Measurements from ENCODE around the gene ZNF644. TPM values are rescaled to one million over a fixed set of nuclear protein-coding genes. Genes with fewer than 3 reads are reported as not detected.
"Not testable (repeated sequence)": the region's sequence is repeated elsewhere in the genome, so short reads cannot be mapped to it uniquely, and the experiment has no call there.

Gene ZNF644
- total RNA-seq, 1 experiment from 2014 or later: 71.4 TPM

DNA sequence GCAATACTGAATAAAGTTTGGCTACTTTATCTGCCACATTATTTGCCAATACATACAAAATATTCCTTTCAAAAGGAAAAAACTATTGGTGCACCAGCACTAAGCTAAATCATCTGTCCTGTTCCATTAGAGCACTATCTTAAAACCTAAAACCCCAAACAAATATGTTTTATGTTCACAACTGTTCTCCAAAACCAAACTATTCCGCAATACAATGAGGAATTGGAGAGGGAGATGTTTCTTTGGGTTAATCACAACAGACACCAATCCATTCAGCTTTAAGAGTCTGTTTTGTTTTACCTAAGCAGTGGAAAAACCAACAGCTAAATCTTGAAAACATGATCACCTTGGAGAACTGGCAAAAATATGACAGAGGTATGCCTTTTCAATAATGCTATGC lies 85.1 kb downstream of the ZNF644 start:
- POLR2A ChIA-PET: no interaction called here

GRCh38 chr1:90936061-90936460 lies 85.8 kb downstream of the ZNF644 start:
- POLR2A ChIA-PET: no interaction called here
- no peak overlapping the region for H3K4me3 Mint-ChIP-seq
- no peaks in the 10 kb centered on the region for H3K9me3 Mint-ChIP-seq
- DNase-seq (ENCODE audit: low spot score): no peak
- TF ChIP-seq ZNF138 (CRISPR knock-in tag; conservative IDR thresholded peaks at IDR 0.05): no peak
- TF ChIP-seq, protein P1, sequence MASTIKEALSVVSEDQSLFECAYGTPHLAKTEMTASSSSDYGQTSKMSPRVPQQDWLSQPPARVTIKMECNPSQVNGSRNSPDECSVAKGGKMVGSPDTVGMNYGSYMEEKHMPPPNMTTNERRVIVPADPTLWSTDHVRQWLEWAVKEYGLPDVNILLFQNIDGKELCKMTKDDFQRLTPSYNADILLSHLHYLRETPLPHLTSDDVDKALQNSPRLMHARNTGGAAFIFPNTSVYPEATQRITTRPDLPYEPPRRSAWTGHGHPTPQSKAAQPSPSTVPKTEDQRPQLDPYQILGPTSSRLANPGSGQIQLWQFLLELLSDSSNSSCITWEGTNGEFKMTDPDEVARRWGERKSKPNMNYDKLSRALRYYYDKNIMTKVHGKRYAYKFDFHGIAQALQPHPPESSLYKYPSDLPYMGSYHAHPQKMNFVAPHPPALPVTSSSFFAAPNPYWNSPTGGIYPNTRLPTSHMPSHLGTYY (CRISPR knock-in tag; IDR thresholded peaks at IDR 0.05): no peak
- no peak for TF ChIP-seq MYBL2 (CRISPR knock-in tag; IDR thresholded peaks at IDR 0.05)
- no peak for TF ChIP-seq PREB (CRISPR knock-in tag; IDR thresholded peaks at IDR 0.05; ENCODE audit: borderline replicate concordance)
- H3K27me3 Mint-ChIP-seq (ENCODE audit: low read depth): no peaks in the 10 kb centered on the region
- peak overlapping the region; percentile 50 for H3K27ac Mint-ChIP-seq
- CTCF ChIA-PET: interaction anchor here (1.2 to 2.0 kb wide), 4 partner anchors 9 to 230 kb away, joined by 3 to 7 read pairs (median 4); no protein-coding TSS in a partner anchor
- peaks cover 36% of the 10 kb centered on the region for H3K36me3 Mint-ChIP-seq
- H3K4me1 Mint-ChIP-seq: peaks cover 38% of the 10 kb centered on the region
- no peak for ATAC-seq

More for the DNA sequence above, 85.1 kb downstream of the ZNF644 start:
- TF ChIP-seq SMAD3 (CRISPR knock-in tag; IDR thresholded peaks at IDR 0.05; ENCODE audit: borderline replicate concordance): no peak
- TF ChIP-seq FOXK1 (CRISPR knock-in tag; IDR thresholded peaks at IDR 0.05): no peak
- TF ChIP-seq, protein P2, sequence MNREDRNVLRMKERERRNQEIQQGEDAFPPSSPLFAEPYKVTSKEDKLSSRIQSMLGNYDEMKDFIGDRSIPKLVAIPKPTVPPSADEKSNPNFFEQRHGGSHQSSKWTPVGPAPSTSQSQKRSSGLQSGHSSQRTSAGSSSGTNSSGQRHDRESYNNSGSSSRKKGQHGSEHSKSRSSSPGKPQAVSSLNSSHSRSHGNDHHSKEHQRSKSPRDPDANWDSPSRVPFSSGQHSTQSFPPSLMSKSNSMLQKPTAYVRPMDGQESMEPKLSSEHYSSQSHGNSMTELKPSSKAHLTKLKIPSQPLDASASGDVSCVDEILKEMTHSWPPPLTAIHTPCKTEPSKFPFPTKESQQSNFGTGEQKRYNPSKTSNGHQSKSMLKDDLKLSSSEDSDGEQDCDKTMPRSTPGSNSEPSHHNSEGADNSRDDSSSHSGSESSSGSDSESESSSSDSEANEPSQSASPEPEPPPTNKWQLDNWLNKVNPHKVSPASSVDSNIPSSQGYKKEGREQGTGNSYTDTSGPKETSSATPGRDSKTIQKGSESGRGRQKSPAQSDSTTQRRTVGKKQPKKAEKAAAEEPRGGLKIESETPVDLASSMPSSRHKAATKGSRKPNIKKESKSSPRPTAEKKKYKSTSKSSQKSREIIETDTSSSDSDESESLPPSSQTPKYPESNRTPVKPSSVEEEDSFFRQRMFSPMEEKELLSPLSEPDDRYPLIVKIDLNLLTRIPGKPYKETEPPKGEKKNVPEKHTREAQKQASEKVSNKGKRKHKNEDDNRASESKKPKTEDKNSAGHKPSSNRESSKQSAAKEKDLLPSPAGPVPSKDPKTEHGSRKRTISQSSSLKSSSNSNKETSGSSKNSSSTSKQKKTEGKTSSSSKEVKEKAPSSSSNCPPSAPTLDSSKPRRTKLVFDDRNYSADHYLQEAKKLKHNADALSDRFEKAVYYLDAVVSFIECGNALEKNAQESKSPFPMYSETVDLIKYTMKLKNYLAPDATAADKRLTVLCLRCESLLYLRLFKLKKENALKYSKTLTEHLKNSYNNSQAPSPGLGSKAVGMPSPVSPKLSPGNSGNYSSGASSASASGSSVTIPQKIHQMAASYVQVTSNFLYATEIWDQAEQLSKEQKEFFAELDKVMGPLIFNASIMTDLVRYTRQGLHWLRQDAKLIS (CRISPR knock-in tag; IDR thresholded peaks at IDR 0.05; ENCODE audit: borderline replicate concordance): no peak
- TF ChIP-seq ZNF416 (CRISPR knock-in tag; IDR thresholded peaks at IDR 0.05): no peak
- no peak for TF ChIP-seq ETV6 (CRISPR knock-in tag; IDR thresholded peaks at IDR 0.05)
- TF ChIP-seq TCF7 (CRISPR knock-in tag; IDR thresholded peaks at IDR 0.05; ENCODE audit: low read depth): no peak
- no peak for TF ChIP-seq PRRX2 (CRISPR knock-in tag; IDR thresholded peaks at IDR 0.05)
- no peak for TF ChIP-seq MYBL2 (CRISPR knock-in tag; IDR thresholded peaks at IDR 0.05)
- TF ChIP-seq ZMAT4 (CRISPR knock-in tag; IDR thresholded peaks at IDR 0.05): no peak
- TF ChIP-seq NFYB (CRISPR knock-in tag; conservative IDR thresholded peaks at IDR 0.05; ENCODE audit: low read depth): no peak
- TF ChIP-seq SMAD4 (CRISPR knock-in tag; IDR thresholded peaks at IDR 0.05): no peak
- TF ChIP-seq ZNF671 (CRISPR knock-in tag; IDR thresholded peaks at IDR 0.05): no peak
- no peak for TF ChIP-seq PRDM15 (CRISPR knock-in tag; IDR thresholded peaks at IDR 0.05)
- TF ChIP-seq CDX4 (CRISPR knock-in tag; IDR thresholded peaks at IDR 0.05; ENCODE audit: borderline replicate concordance): no peak
- no peak for TF ChIP-seq ZNF138 (CRISPR knock-in tag; conservative IDR thresholded peaks at IDR 0.05)
- TF ChIP-seq HMGA2 (CRISPR knock-in tag; IDR thresholded peaks at IDR 0.05): no peak
- no peak for TF ChIP-seq ZNF121 (CRISPR knock-in tag; IDR thresholded peaks at IDR 0.05)
- no peak for ATAC-seq
- Mint-ChIP-seq H3K27me3 (ENCODE audit: low read depth) (no peaks in the 10 kb centered on the region), H3K9me3 (no peaks in the 10 kb centered on the region), H3K4me3 (no peak overlapping the region), H3K4me1 (peaks cover 35% of the 10 kb centered on the region), H3K27ac (no peak overlapping the region), H3K36me3 (peaks cover 36% of the 10 kb centered on the region)
- DNase-seq (ENCODE audit: low spot score): no peak
- CTCF ChIA-PET: interaction anchor here (0.5 to 2.0 kb wide), 5 partner anchors 9 to 215 kb away, joined by 3 to 7 read pairs (median 4); no protein-coding TSS in a partner anchor

DNA sequence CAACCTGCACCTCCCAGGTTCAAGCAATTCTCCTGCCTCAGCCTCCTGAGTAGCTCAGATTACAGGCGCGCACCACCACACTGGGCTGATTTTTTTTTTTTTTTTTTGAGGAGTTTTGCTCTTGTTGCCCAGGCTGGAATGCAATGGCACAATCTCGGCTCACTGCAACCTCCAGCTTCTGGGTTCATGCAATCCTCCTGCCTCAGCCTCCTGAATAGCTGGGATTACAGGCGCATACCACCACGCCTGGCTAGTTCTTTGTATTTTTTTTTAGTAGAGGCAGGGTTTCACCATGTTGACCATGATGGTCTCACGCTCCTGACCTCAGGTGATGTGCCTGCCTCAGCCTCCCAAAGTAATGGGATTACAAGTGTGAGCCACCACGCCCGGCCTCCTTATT lies 93.6 kb downstream of the ZNF644 start:
- POLR2A ChIA-PET; ATAC-seq; H3K4me3 Mint-ChIP-seq; H3K9me3 Mint-ChIP-seq; DNase-seq (ENCODE audit: low spot score); H3K36me3 Mint-ChIP-seq; H3K27me3 Mint-ChIP-seq (ENCODE audit: low read depth): not testable (repeated sequence)
- CTCF ChIA-PET: interaction anchor here (0.6 to 0.7 kb wide), 2 partner anchors 9 to 147 kb away, joined by 4 read pairs; no protein-coding TSS in a partner anchor
- Mint-ChIP-seq H3K4me1 (peaks cover 67% of the 10 kb centered on the region), H3K27ac (peak overlapping the region; percentile 85; the same call in 1 of the 2 replicates)

Measured in WTC11 (cell line).